HUES48 (cell line): ENCODE data around the gene CDKN2C.

Experiments
- H3K27ac ChIP-seq: one replicate; pipeline ENCODE4 v1.7.0; 2013; ENCODE audit warnings: low read depth, low read length, inconsistent platforms
- H3K27me3 ChIP-seq: 2 replicates; pipeline ENCODE4 v1.6.1; 2013; ENCODE audit warnings: mild to moderate bottlenecking, low read length; ENCODE audit not compliant: control insufficient read depth, insufficient read depth
- H3K36me3 ChIP-seq: 2 replicates; pipeline ENCODE4 v1.6.1; 2013; ENCODE audit warnings: low read length; ENCODE audit not compliant: control insufficient read depth, insufficient read depth
- H3K4me1 ChIP-seq: 2 replicates; pipeline ENCODE4 v1.6.1; 2013; ENCODE audit warnings: mild to moderate bottlenecking, low read length; ENCODE audit not compliant: control insufficient read depth, insufficient read depth
- H3K4me3 ChIP-seq: 2 replicates; pipeline ENCODE4 v1.5.1; 2013; ENCODE audit warnings: mild to moderate bottlenecking, low read depth, low read length
- H3K9ac ChIP-seq: 2 replicates; pipeline ENCODE4 v1.6.1; 2013; ENCODE audit warnings: mild to moderate bottlenecking, low read depth, low read length, moderate library complexity
- H3K9me3 ChIP-seq: 2 replicates; pipeline ENCODE4 v1.6.1; 2013; ENCODE audit warnings: low read length; ENCODE audit not compliant: control insufficient read depth, insufficient read depth

Gene CDKN2C

DNA sequence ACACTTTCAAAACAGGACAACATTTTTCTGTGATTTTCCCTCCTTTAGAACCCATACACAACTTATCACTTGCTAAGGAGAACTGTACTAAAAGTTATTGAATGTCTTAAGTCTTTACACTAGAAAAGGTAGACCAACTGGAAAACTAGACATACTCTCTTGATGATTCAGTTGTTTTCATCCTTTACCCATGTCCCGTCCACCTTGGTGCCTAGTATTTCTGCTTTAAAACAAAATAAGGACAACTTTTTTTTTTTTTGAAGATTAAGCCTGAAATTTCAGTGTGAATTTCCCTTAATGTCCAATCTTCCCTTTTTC, 4.5 kb downstream of the CDKN2C start:
- no peaks in the 10 kb centered on the region for H3K9me3 ChIP-seq
- no peak overlapping the region for H3K4me3 ChIP-seq
- H3K27me3 ChIP-seq, result peaks cover 98% of the 10 kb centered on the region
- peaks cover 32% of the 10 kb centered on the region for H3K4me1 ChIP-seq
- H3K27ac ChIP-seq, result no peak overlapping the region
- H3K9ac ChIP-seq, result no peak overlapping the region
- H3K36me3 ChIP-seq, result no peaks in the 10 kb centered on the region

- no peak overlapping the region for H3K4me3 ChIP-seq
- no peaks in the 10 kb centered on the region for H3K9me3 ChIP-seq
- H3K27me3 ChIP-seq, result peaks cover 98% of the 10 kb centered on the region
- H3K27ac ChIP-seq, result no peak overlapping the region
- H3K4me1 ChIP-seq, result peaks cover 24% of the 10 kb centered on the region
- H3K9ac ChIP-seq, result no peak overlapping the region
- no peaks in the 10 kb centered on the region for H3K36me3 ChIP-seq
These were observed 5.4 kb downstream of the CDKN2C start for GRCh38 chr1:50975436-50975835.

DNA sequence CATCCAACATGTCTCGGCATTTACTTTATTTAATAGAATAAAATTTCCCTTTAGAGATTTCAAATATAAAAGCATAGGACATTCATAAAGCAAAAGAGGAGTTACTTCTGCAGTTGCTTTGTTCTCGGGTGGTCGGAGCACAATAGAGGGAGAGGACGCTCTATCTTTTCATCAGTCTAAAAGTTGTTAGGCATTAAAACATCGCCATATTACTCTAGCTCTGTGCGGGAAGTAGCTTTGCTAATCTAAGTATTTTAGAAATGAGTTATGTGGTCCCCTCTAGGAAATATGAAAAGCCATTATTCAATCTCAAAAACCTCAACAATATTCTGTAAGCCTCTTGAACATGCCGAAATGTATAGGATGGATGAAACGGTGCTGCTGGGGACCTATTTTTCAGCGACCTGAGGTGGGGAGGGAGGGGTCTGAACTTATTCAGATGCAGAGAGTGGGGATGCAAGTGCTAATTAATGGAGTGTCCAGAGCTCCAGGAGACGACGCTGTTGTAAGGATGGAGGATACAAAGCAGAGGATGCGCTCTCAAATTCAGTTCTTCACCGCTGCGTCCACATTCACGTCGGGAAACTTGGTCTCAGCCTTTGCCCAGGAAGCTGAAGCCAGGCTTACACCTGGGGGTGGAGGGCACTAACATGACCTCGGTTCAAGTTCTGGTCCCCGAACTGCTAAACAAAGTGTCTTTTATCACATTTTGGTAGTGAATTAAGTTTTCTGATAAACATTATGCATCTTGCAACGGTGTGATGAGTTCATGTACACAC, 6.3 kb downstream of the CDKN2C start:
- H3K27ac ChIP-seq, result no peak overlapping the region
- H3K36me3 ChIP-seq, result no peaks in the 10 kb centered on the region
- H3K4me1 ChIP-seq, result peaks cover 21% of the 10 kb centered on the region
- peaks cover 98% of the 10 kb centered on the region for H3K27me3 ChIP-seq
- no peak overlapping the region for H3K9ac ChIP-seq
- 0 out of 2 replicates have a peak overlapping the region, but pooled peaks have one; percentile 66 for H3K4me3 ChIP-seq
- H3K9me3 ChIP-seq, result no peaks in the 10 kb centered on the region

GRCh38 chr1:50976890-50977574, 7.0 kb downstream of the CDKN2C start:
- Histone ChIP-seq H3K4me3 (peak overlapping the region; percentile 66; the same call in 1 of the 2 replicates), H3K9me3 (no peaks in the 10 kb centered on the region), H3K36me3 (no peaks in the 10 kb centered on the region), H3K27me3 (peaks cover 98% of the 10 kb centered on the region), H3K27ac (no peak overlapping the region), H3K9ac (no peak overlapping the region), H3K4me1 (peaks cover 21% of the 10 kb centered on the region)

DNA sequence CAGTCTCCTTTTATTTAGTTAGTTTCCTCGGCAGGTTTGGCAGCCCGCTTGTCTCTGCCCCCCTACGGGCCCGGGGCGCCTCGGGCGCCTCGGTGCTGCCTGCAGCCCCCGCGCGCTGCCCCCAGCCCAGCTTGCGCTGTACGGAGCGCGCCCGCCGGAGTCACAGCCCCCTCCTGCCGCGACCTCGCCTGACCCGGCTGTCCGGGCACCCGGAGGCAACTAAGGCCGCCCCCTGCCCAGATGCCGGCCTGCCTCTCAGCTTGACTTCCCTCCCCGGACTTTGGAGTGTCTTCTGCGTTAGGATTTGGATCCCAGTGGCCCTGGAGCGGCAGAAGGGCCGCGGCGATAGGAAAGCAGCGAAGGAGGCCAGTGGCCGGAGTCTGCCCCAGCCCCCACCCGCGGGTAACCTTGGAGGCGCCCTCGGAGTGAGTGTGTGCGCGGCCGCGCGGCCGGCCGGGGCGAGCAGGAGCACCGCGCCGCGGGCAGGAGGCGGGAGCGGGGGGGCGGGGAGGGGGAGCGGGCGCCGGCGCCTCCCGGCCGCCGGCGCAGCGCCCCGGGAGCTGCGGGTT, 7.6 kb downstream of the CDKN2C start:
- H3K27me3 ChIP-seq, result peaks cover 98% of the 10 kb centered on the region
- no peak overlapping the region for H3K9ac ChIP-seq
- peaks cover 21% of the 10 kb centered on the region for H3K4me1 ChIP-seq
- H3K36me3 ChIP-seq, result no peaks in the 10 kb centered on the region
- no peaks in the 10 kb centered on the region for H3K9me3 ChIP-seq
- H3K4me3 ChIP-seq, result peak overlapping the region; percentile 66
- no peak overlapping the region for H3K27ac ChIP-seq

- Histone ChIP-seq H3K9me3 (no peaks in the 10 kb centered on the region), H3K27me3 (peaks cover 98% of the 10 kb centered on the region), H3K4me1 (peaks cover 21% of the 10 kb centered on the region), H3K9ac (no peak overlapping the region), H3K36me3 (no peaks in the 10 kb centered on the region), H3K27ac (no peak overlapping the region), H3K4me3 (peak overlapping the region; percentile 66)
These were observed 8.3 kb downstream of the CDKN2C start for GRCh38 chr1:50978144-50978851.

DNA sequence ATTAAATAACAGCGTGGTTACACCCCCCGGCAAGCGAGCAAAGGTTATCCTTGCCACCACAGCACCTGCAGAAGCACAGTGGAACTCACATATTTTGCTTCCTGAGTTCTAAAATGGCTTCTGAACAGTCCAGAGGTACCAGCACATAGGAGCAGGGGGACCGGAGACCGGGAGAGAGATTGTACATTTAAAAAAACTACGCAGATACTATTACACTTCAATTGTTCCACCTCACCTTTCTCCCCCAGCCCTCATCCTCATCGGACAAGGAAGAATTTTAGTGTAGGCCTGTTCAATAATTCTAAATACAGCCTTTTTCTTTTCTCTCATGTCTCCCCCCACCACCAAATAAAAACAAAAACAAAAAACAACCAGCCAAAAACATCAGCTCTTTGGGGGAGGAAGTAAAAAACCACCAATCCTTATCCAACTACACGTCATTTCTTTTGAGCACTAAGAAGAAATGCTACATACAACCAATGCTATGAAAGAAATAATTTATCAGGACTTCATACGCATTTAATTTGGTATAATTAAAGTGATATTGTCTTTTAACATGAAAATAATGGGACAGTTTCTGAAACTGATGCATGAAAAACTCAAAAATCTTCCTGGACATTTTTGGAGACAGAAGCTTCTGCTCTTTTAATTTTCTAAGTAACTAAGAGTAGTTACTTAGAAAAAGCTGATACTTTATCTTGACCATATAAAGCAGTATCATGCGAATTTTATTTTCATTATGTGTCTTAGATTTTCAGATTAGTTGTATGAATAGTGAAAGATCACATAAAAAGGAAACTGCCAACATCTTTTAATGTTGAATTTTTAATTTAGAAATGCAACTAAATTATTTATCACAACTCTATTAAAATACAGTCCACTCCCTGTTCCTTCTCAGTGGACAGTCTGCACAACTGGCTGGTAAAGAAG, 9.1 kb downstream of the CDKN2C start:
- no peaks in the 10 kb centered on the region for H3K9me3 ChIP-seq
- H3K27ac ChIP-seq, result no peak overlapping the region

DNA sequence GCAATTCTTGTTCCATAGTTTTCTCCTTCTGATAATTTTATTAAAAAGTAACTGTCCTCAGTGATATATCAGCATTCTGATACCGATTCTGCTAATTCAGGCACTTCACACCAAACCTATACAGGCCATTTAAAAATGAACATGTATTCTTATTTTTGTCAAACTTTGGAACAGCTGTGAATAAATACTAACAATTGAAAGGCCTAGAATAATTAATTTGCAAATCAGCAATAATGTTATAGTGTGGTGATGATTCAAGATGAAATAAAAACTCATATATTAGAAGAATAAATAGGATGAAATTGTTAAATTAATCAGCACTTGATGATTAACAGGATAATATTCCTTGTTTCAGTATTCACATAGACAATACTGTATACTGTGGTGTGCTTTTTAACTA, 9.9 kb downstream of the CDKN2C start:
- Histone ChIP-seq H3K9ac (no peak overlapping the region), H3K27me3 (peaks cover 98% of the 10 kb centered on the region)

More for the DNA sequence above, 9.1 kb downstream of the CDKN2C start:
- peaks cover 98% of the 10 kb centered on the region for H3K27me3 ChIP-seq
- peaks cover 21% of the 10 kb centered on the region for H3K4me1 ChIP-seq
- no peak overlapping the region for H3K9ac ChIP-seq
- no peaks in the 10 kb centered on the region for H3K36me3 ChIP-seq
- peak overlapping the region; percentile 66 for H3K4me3 ChIP-seq

DNA sequence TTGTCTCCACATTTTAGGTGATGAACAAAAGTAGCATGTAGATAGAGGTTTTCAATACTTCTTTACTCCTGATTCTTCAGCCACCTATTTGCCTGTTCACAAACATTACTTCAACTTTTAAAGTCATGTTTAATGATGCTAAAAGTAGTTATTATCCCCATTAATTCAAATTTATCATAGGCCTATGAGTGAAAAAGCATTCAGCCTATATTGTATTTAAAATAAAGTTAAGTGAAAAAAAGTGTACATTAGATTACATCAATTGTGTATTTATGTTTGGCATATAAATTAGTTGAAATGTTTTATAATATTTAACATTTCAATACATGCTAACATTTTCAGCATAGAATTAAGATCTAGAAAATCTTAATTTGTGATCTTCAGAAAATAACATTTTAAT, 10.5 kb downstream of the CDKN2C start:
- Histone ChIP-seq H3K27ac (no peak overlapping the region), H3K4me1 (peaks cover 21% of the 10 kb centered on the region)

More for the DNA sequence above, 9.9 kb downstream of the CDKN2C start:
- H3K4me3 ChIP-seq, result no peak overlapping the region
- H3K36me3 ChIP-seq, result no peaks in the 10 kb centered on the region
- no peak overlapping the region for H3K27ac ChIP-seq
- no peaks in the 10 kb centered on the region for H3K9me3 ChIP-seq
- H3K4me1 ChIP-seq, result peaks cover 21% of the 10 kb centered on the region

GRCh38 chr1:50981741-50982140, 11.7 kb downstream of the CDKN2C start:
- Histone ChIP-seq H3K9ac (no peak overlapping the region), H3K4me3 (no peak overlapping the region), H3K4me1 (peaks cover 14% of the 10 kb centered on the region), H3K9me3 (no peaks in the 10 kb centered on the region), H3K36me3 (no peaks in the 10 kb centered on the region), H3K27me3 (peaks cover 83% of the 10 kb centered on the region), H3K27ac (no peak overlapping the region)

More for the DNA sequence above, 10.5 kb downstream of the CDKN2C start:
- no peaks in the 10 kb centered on the region for H3K36me3 ChIP-seq
- no peak overlapping the region for H3K4me3 ChIP-seq
- H3K9me3 ChIP-seq, result no peaks in the 10 kb centered on the region
- H3K27me3 ChIP-seq, result peaks cover 95% of the 10 kb centered on the region
- no peak overlapping the region for H3K9ac ChIP-seq
